Pancreas (tissue), 10 donors: ENCODE results near the gene UBE2B. TPM values are rescaled to one million over a fixed set of nuclear protein-coding genes. Genes with fewer than 3 reads are reported as not detected.

Source experiments
- ATAC-seq, 4 donors: fragments of 200-7000 bp; cut with Tn5 transposase; one replicate each; pipeline versions ENCODE4 v1.8.0 to v1.9.1; 2020; ENCODE audit warnings: mild to moderate bottlenecking in 4 of 4, moderate library complexity in 4 of 4
- DNase-seq, 6 donors: peaks; one replicate each; pipeline ENCODE4 v3.0.0-alpha.2; 2020
- FAIRE-seq: peaks from 2 replicates; lab custom pipeline; 2012; peaks lifted over from hg19 to GRCh38; lab: Jason Lieb, UNC
- H3K27ac ChIP-seq, 4 donors: fragments of 200-600 bp; sonication (generic); 1 replicate in 3 of 4; 2 replicates in 1 of 4; pipeline versions ENCODE4 v1.5.0 to v1.8.0; 2020
- H3K27me3 ChIP-seq, 4 donors: fragments of 200-600 bp; one replicate each; pipeline ENCODE4 v1.8.0; 2021
- H3K36me3 ChIP-seq, 3 donors: fragments of 200-600 bp; sonication (generic) in 1 of 3; one replicate each; pipeline versions ENCODE4 v1.5.0 to v1.8.0; 2020 to 2021
- H3K4me1 ChIP-seq, 3 donors: fragments of 200-600 bp; one replicate each; pipeline ENCODE4 v1.8.0; 2021
- H3K4me3 ChIP-seq, 4 donors: fragments of 200-600 bp; sonication (generic) in 2 of 4; one replicate each; pipeline versions ENCODE4 v1.5.0 to v1.8.0; 2020 to 2021
- H3K9me3 ChIP-seq, 4 donors: fragments of 200-600 bp; one replicate each; pipeline ENCODE4 v1.8.0; 2021
- WGBS, 2 donors: extraction: QIAGEN DNeasy Blood & Tissue Kit; methylation state at CpG; one replicate each; pipeline ENCODE4 v1.1.7; 2013; 5-methylcytosine and 5-hydroxymethylcytosine counted together
- intact Hi-C, 3 donors: fragments of 100-400 bp; cut with DNase I; formaldehyde crosslinking; loops; one replicate each; pipeline versions ENCODE4 v1.11.1 to v1.14.2; 2022
- polyA plus RNA-seq, 2 donors: library from polyadenylated mRNA; stranded (reverse); fragments of 200-250 nt; gene quantifications; one replicate each; pipeline ENCODE4 v1.2.3, GENCODE V29; 2013
- total RNA-seq, 6 donors: library from RNA; stranded (reverse); fragmentation: NEBNext Ultra II Directional in 4 of 6; extraction: Animal tissue kit (Norgen Biotek cat#: 25700) in 4 of 6; gene quantifications; one replicate each; pipeline versions ENCODE4 v1.2.1 to v1.2.4, GENCODE V29; 2021 to 2023
- TF ChIP-seq, protein P1 (sequence below), 4 donors: fragments of 200-600 bp; sonication (generic) in 3 of 4; IDR thresholded peaks; one replicate each; pipeline versions ENCODE4 v1.5.0 to v1.8.0; 2021; ENCODE audit warnings: antibody characterized with exemption in 4 of 4
- donor health status: healthy with polysubstance abuse.
- donor health status: DM: no; HTN: no; CAD: no; lungs with moderate emphysema.
- donor health status: DM: no; HTN: no; CAD: no.
- donor health status: control.
- donor health status: control.
- donor health status: Bipolar disorder and iron deficiency.
- donor health status: DM: yes; HTN: yes; CAD: no.
- donor health status: DM: no; HTN: no; CAD: no.
- donor health status: DM: no; HTN: no; CAD: no.
- donor health status: DM: yes; HTN: yes; CAD: no.

Gene UBE2B
- total and polyA plus RNA-seq, 8 donors, result 41.5 to 72.1 (median 47.5) TPM

DNA sequence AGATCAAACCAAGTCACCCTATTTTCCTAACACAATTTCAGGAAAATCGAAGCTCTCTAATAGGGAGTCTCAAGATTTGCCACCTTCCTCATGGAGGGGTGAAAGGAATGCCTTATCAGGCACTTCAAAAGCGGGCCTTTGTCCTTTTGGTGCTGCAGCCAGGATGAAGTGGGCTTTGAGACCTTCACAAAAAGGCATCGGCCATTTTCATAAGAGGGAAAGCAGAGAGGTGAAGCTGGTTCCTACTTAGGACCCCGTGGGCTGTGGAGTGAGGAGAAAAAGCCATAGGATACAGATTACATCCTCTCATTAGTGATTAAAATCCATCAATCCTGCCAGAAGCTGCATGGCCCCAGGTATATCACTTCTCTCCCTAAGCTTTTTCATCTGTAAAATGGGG is 39.5 kb downstream of the UBE2B start:
- 49 to 61% methylated on average over 4 of the region's 4 CpGs for WGBS, 2 donors
- no peak for FAIRE-seq

DNA sequence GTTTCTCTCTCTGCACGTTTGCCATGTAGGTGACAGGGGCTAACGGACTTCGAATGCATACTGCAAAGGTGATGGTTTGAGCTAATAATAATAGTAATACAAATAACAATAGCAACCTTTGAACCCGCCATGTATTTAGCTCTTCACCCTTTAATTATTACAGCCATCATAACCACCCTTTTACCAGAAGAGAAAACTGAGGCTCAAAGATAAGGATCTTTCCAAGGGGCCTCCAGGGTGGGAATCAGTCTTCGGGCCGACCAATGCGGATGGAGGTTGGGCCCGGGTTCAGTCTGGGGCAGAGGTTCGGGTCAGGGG is 39.8 kb downstream of the UBE2B start:
- DNase-seq, result no peak
- 1 to 2% methylated on average over 9 of the region's 9 CpGs for WGBS, 2 donors

More for the DNA sequence above, 39.5 kb downstream of the UBE2B start:
- H3K27ac ChIP-seq, result no peak overlapping the region
- H3K4me1 ChIP-seq, result peaks cover 21 to 35% (median 32%) of the 10 kb centered on the region in 3 donors
- intact Hi-C loops, result loop anchor here in 2 of 3 donors (5.0 kb wide), 1 partner anchor 116 kb away; the partner anchor contains the start of gene JADE2 (in 2 of the 2)
- no peak for ATAC-seq
- TF ChIP-seq, protein P1, sequence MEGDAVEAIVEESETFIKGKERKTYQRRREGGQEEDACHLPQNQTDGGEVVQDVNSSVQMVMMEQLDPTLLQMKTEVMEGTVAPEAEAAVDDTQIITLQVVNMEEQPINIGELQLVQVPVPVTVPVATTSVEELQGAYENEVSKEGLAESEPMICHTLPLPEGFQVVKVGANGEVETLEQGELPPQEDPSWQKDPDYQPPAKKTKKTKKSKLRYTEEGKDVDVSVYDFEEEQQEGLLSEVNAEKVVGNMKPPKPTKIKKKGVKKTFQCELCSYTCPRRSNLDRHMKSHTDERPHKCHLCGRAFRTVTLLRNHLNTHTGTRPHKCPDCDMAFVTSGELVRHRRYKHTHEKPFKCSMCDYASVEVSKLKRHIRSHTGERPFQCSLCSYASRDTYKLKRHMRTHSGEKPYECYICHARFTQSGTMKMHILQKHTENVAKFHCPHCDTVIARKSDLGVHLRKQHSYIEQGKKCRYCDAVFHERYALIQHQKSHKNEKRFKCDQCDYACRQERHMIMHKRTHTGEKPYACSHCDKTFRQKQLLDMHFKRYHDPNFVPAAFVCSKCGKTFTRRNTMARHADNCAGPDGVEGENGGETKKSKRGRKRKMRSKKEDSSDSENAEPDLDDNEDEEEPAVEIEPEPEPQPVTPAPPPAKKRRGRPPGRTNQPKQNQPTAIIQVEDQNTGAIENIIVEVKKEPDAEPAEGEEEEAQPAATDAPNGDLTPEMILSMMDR (IDR thresholded peaks at IDR 0.05), result no peak
- peaks cover 0 to 10% (median 0%) of the 10 kb centered on the region in 3 donors for H3K36me3 ChIP-seq
- no peaks in the 10 kb centered on the region for H3K27me3 ChIP-seq
- no peak for DNase-seq
- no peaks in the 10 kb centered on the region for H3K9me3 ChIP-seq
- peak overlapping the region; percentile 58 to 90 (median 66) for H3K4me3 ChIP-seq

DNA sequence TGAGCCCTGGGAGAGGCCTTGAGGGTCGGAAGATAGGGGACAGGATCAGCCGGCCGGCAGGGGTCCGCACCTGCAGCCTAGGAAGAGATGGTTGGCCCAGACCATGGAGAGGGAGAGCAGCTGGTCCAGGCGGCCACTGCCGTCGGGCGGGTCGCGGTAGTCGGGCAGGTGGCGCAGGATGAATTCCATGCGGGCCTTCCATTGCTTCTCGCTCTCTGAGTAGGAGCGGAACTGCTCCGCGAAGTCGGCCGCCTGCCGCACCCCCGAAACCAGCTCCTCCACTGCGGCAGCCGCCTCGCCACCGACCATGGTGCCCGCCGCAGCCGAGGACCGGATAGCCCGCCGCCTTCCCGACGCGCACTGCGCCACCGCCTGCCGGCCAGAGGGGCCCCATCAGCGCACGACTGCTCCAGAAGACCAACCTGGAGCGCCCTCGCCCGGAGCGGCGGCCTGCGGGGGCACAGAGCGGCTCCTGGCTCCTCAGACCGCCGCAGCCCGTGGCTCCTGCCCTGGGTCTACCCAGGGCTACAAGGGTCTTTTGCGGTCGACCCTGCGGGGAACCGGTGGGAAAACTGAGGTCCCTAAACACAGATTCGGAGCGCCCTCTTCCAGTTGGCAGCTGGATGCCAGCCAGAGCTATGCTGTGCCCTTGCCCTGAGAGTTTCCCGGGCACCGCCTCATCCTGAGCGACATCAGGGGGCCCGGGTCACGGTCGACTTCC is 40.3 kb downstream of the UBE2B start, which contains the start of gene CDKN2AIPNL:
TSS of gene CDKN2AIPNL (minus strand) at position 336 of the 721 bp plus-strand sequence. CDS start at position 309, 27 bp downstream.
- intact Hi-C loops, result loop anchor here in 2 of 3 donors (5.0 kb wide), 1 partner anchor 116 kb away; the partner anchor contains the start of gene JADE2 (in 2 of the 2)
- H3K4me1 ChIP-seq, result peaks cover 27 to 42% (median 37%) of the 10 kb centered on the region in 3 donors
- peak; percentile 92 to 98 (median 93) for ATAC-seq

More for the DNA sequence above, 39.8 kb downstream of the UBE2B start:
- Histone ChIP-seq H3K9me3 (no peaks in the 10 kb centered on the region), H3K4me3 (peak overlapping the region; percentile 58 to 90 (median 66)), H3K27me3 (no peaks in the 10 kb centered on the region), H3K36me3 (peaks cover 0 to 6% (median 0%) of the 10 kb centered on the region in 3 donors), H3K4me1 (peaks cover 22 to 37% (median 32%) of the 10 kb centered on the region in 3 donors), H3K27ac (peak overlapping the region in 3 of 4 donors; percentile 77 to 93 (median 80))
- no peak for ATAC-seq
- intact Hi-C loops, result loop anchor here in 2 of 3 donors (5.0 kb wide), 1 partner anchor 116 kb away; the partner anchor contains the start of gene JADE2 (in 2 of the 2)
- no peak for FAIRE-seq
- TF ChIP-seq, protein P1 (IDR thresholded peaks at IDR 0.05), result no peak

DNA sequence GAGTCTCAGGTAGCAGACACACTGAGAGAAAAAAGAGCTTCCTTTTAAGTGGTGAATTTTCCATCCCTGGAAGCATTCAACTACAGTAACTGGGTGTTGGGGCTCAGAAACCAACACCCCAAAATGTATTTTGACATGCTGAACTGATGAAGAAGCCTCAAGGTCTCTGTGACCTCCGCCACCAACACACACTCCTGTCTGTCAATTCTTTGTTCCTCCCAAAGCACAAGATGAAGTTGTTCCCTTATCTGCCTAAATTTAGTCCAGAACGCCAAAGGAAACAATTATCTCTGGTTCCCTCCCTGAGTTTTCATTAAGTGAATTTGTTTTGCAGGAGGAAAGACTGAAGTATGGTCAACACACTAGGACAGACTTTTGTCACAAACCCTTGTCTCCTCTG is 41.7 kb downstream of the UBE2B start:
- WGBS, 2 donors, result 57 to 59% methylated on average over 2 of the region's 2 CpGs
- TF ChIP-seq, protein P1 (IDR thresholded peaks at IDR 0.05), result no peak
- FAIRE-seq (no peak), DNase-seq (no peak), ATAC-seq (no peak)
- H3K36me3 ChIP-seq, result no peaks in the 10 kb centered on the region
- no peak overlapping the region for H3K4me3 ChIP-seq
- intact Hi-C loops, result loop anchor here in 2 of 3 donors (5.0 kb wide), 1 partner anchor 114 kb away; the partner anchor contains the start of gene JADE2 (in 2 of the 2)
- peaks cover 27 to 51% (median 45%) of the 10 kb centered on the region in 3 donors for H3K4me1 ChIP-seq
- no peaks in the 10 kb centered on the region for H3K27me3 ChIP-seq
- no peaks in the 10 kb centered on the region for H3K9me3 ChIP-seq
- H3K27ac ChIP-seq, result peak overlapping the region; percentile 54 to 93 (median 78)

More for the DNA sequence above, 40.3 kb downstream of the UBE2B start, which contains the start of gene CDKN2AIPNL:
- H3K36me3 ChIP-seq, result peaks cover 0 to 1% (median 0%) of the 10 kb centered on the region in 3 donors
- FAIRE-seq (no peak), DNase-seq (peak; percentile 89 to 97 (median 92))
- H3K27me3 ChIP-seq, result no peaks in the 10 kb centered on the region
- H3K27ac ChIP-seq, result peak within 1 kb of the TSS; percentile 54 to 93 (median 78)
- peak within 1 kb of the TSS; percentile 58 to 90 (median 66) for H3K4me3 ChIP-seq
- TF ChIP-seq, protein P1 (IDR thresholded peaks at IDR 0.05), result peak; percentile 34 to 78 (median 58)
- 1% methylated on average over 59 to 61 of the region's 61 CpGs for whole genome bisulfite sequencing, 2 donors
- H3K9me3 ChIP-seq, result no peaks in the 10 kb centered on the region
